ENCODE results near the gene C14orf132. TPM values are rescaled to one million over a fixed set of nuclear protein-coding genes. Genes with fewer than 3 reads are reported as not detected.

The C14orf132 gene
- polyA plus RNA-seq, 1 donor (not counting 4 experiments of a cell fraction or from before 2014, with no cell fraction given) = 1.3 TPM

- no peaks in the 10 kb centered on the region for H3K9me1 ChIP-seq (ENCODE audit: control insufficient read depth, extremely low read depth, insufficient read depth, low read length)
- DNase-seq (ENCODE audit: low read depth, low spot score) (no peak), FAIRE-seq (no peak)
- no peak for TF ChIP-seq EZH2 (IDR thresholded peaks at IDR 0.05; ENCODE audit: low read length)
- TF ChIP-seq, protein P1, sequence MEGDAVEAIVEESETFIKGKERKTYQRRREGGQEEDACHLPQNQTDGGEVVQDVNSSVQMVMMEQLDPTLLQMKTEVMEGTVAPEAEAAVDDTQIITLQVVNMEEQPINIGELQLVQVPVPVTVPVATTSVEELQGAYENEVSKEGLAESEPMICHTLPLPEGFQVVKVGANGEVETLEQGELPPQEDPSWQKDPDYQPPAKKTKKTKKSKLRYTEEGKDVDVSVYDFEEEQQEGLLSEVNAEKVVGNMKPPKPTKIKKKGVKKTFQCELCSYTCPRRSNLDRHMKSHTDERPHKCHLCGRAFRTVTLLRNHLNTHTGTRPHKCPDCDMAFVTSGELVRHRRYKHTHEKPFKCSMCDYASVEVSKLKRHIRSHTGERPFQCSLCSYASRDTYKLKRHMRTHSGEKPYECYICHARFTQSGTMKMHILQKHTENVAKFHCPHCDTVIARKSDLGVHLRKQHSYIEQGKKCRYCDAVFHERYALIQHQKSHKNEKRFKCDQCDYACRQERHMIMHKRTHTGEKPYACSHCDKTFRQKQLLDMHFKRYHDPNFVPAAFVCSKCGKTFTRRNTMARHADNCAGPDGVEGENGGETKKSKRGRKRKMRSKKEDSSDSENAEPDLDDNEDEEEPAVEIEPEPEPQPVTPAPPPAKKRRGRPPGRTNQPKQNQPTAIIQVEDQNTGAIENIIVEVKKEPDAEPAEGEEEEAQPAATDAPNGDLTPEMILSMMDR (optimal IDR thresholded peaks at IDR 0.05 in 1 of 3, IDR thresholded peaks at IDR 0.05 in 1 of 3, conservative IDR thresholded peaks at IDR 0.05 in 1 of 3; ENCODE audit: extremely low read depth in 1 of 3, insufficient read depth in 2 of 3, low read length in 3 of 3) = no peak
- no peaks in the 10 kb centered on the region for H3K36me3 ChIP-seq (ENCODE audit: control insufficient read depth in 2 of 2, extremely low read depth in 1 of 2, insufficient read depth in 2 of 2, low read length in 2 of 2)
- H3K9ac ChIP-seq (ENCODE audit: control insufficient read depth, extremely low read depth, insufficient read depth, low read length) = no peak overlapping the region
- dilution Hi-C loops (cut with MboI; ENCODE audit: extremely low pct_ligation_motif_present, low sequenced_read_pairs) = no loop called here
- H3K4me3 ChIP-seq (ENCODE audit: control insufficient read depth in 2 of 3, extremely low read depth in 1 of 3, insufficient read depth in 2 of 3, low read depth in 1 of 3, low read length in 3 of 3) = no peak overlapping the region
- no peak overlapping the region for H2AFZ ChIP-seq (ENCODE audit: control insufficient read depth, low read length)
- no peaks in the 10 kb centered on the region for H3K9me3 ChIP-seq (ENCODE audit: control insufficient read depth, low read depth, low read length)
- H3K27ac ChIP-seq (ENCODE audit: control insufficient read depth, insufficient read depth, low read length) = no peak overlapping the region
- peaks cover 6% of the 10 kb centered on the region for H3K27me3 ChIP-seq (ENCODE audit: control insufficient read depth, extremely low read depth, insufficient read depth, low read length)
- H3K4me1 ChIP-seq (ENCODE audit: control insufficient read depth, extremely low read depth, insufficient read depth, low read length) = no peaks in the 10 kb centered on the region
- H3K4me2 ChIP-seq (ENCODE audit: control insufficient read depth, extremely low read depth, insufficient read depth, low read depth, low read length) = no peak overlapping the region
- no peaks in the 10 kb centered on the region for H3K79me2 ChIP-seq (ENCODE audit: control insufficient read depth, insufficient read depth, low read length)
- H4K20me1 ChIP-seq (ENCODE audit: control insufficient read depth, extremely low read depth, insufficient read depth, low read length) = peaks cover 3% of the 10 kb centered on the region
Measured at GRCh38 chr14:96062010-96062409, 22.8 kb downstream of the C14orf132 start.

DNA sequence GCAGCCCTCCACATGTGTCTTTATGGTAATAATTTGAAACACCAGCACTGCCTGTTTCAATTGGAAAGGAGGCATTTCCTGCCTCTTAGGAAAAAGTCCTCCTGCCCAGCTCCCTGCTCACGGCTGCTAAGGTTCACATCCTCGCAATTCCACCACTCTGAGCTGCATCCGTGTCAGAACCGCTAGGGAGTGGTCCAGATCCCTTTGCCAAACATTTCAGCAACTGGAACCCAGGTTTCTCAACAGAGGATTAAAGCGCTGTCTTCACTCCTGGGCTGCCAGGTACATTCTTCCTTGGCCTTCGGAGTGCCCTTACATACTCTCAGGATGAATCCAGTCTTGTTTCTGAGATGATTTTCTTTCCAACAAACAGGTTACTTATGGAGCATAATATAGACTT, 23.3 kb downstream of the C14orf132 start:
- FAIRE-seq (no peak), DNase-seq (ENCODE audit: low read depth, low spot score) (no peak)
- Histone ChIP-seq H3K4me1 (ENCODE audit: control insufficient read depth, extremely low read depth, insufficient read depth, low read length) (no peaks in the 10 kb centered on the region), H3K27me3 (ENCODE audit: control insufficient read depth, extremely low read depth, insufficient read depth, low read length) (peaks cover 6% of the 10 kb centered on the region), H4K20me1 (ENCODE audit: control insufficient read depth, extremely low read depth, insufficient read depth, low read length) (peaks cover 3% of the 10 kb centered on the region), H2AFZ (ENCODE audit: control insufficient read depth, low read length) (no peak overlapping the region), H3K9ac (ENCODE audit: control insufficient read depth, extremely low read depth, insufficient read depth, low read length) (no peak overlapping the region), H3K79me2 (ENCODE audit: control insufficient read depth, insufficient read depth, low read length) (no peaks in the 10 kb centered on the region), H3K4me3 (ENCODE audit: control insufficient read depth in 2 of 3, extremely low read depth in 1 of 3, insufficient read depth in 2 of 3, low read depth in 1 of 3, low read length in 3 of 3) (no peak overlapping the region), H3K36me3 (ENCODE audit: control insufficient read depth in 2 of 2, extremely low read depth in 1 of 2, insufficient read depth in 2 of 2, low read length in 2 of 2) (no peaks in the 10 kb centered on the region), H3K27ac (ENCODE audit: control insufficient read depth, insufficient read depth, low read length) (no peak overlapping the region), H3K4me2 (ENCODE audit: control insufficient read depth, extremely low read depth, insufficient read depth, low read depth, low read length) (no peak overlapping the region), H3K9me1 (ENCODE audit: control insufficient read depth, extremely low read depth, insufficient read depth, low read length) (no peaks in the 10 kb centered on the region), H3K9me3 (ENCODE audit: control insufficient read depth, low read depth, low read length) (no peaks in the 10 kb centered on the region)
- TF ChIP-seq, protein P1 (optimal IDR thresholded peaks at IDR 0.05 in 1 of 3, IDR thresholded peaks at IDR 0.05 in 1 of 3, conservative IDR thresholded peaks at IDR 0.05 in 1 of 3; ENCODE audit: extremely low read depth in 1 of 3, insufficient read depth in 2 of 3, low read length in 3 of 3) = no peak
- no peak for TF ChIP-seq EZH2 (IDR thresholded peaks at IDR 0.05; ENCODE audit: low read length)
- dilution Hi-C loops (cut with MboI; ENCODE audit: extremely low pct_ligation_motif_present, low sequenced_read_pairs) = no loop called here

Data from keratinocyte (primary cell).